A549 (cell line): Measurements from ENCODE around the gene SPRED3. TPM values are rescaled to one million over a fixed set of nuclear protein-coding genes. Genes with fewer than 3 reads are reported as not detected.

Source experiments
- ATAC-seq, 2 experiments: fragments of 200-7000 bp in 1 of 2; fragments of >200 bp in 1 of 2; cut with Nextera tagmentation in 1 of 2; cut with Tn5 transposase in 1 of 2; 3 replicates each; pipeline versions ENCODE4 v1.8.0 to v1.9.1; 2018 to 2020; ENCODE audit warnings: mild to moderate bottlenecking in 1 of 2, moderate library complexity in 1 of 2
- CTCF ChIA-PET: fragments of 300-600 bp; sonication (Branson Sonifier 250); formaldehyde crosslinking; extraction: SDS; loops from one replicate; lab custom pipeline; 2021; ENCODE audit warnings: antibody characterized with exemption, inconsistent platforms; lab: Yijun Ruan, JAX
- POLR2A ChIA-PET: fragments of 350-600 bp; formaldehyde crosslinking; extraction: SDS; loops from one replicate; lab custom pipeline; 2021; ENCODE audit warnings: antibody characterized with exemption, inconsistent platforms; lab: Yijun Ruan, JAX
- DNase-seq, 2 experiments: peaks; one replicate each; pipeline versions ENCODE4 v3.0.0 to v3.0.0-alpha.2; 2011 to 2016; ENCODE audit warnings: low read depth in 1 of 2, low spot score in 1 of 2
- FAIRE-seq: peaks from 2 replicates; lab custom pipeline; 2011; peaks lifted over from hg19 to GRCh38; lab: Jason Lieb, UNC
- H3K27ac ChIP-seq, 2 experiments: fragments of >200 bp; sonication (Bioruptor Twin); formaldehyde crosslinking; 3 replicates each; pipeline ENCODE4 v1.5.1; 2016 to 2017
- H3K4me1 ChIP-seq: fragments of >200 bp; sonication (Bioruptor Twin); formaldehyde crosslinking; 3 replicates; pipeline ENCODE4 v1.6.1; 2016
- H3K4me2 ChIP-seq: fragments of >200 bp; sonication (Bioruptor Twin); formaldehyde crosslinking; 3 replicates; pipeline ENCODE4 v1.6.1; 2016
- H3K4me3 ChIP-seq: fragments of >200 bp; sonication (Bioruptor Twin); formaldehyde crosslinking; 3 replicates; pipeline ENCODE4 v1.5.1; 2016
- H3K9me3 ChIP-seq: fragments of >200 bp; sonication (Bioruptor Twin); formaldehyde crosslinking; 3 replicates; pipeline ENCODE4 v1.6.1; 2016
- CBX2 ChIP-seq: fragments of 200-600 bp; sonication (generic); IDR thresholded peaks from 2 replicates; pipeline ENCODE4 v1.6.1; 2016; ENCODE audit warnings: low read depth, mild to moderate bottlenecking, borderline replicate concordance
- CHD2 ChIP-seq: fragments of 150-350 bp; IDR thresholded peaks from 2 replicates; pipeline ENCODE4 v1.6.1; 2014; ENCODE audit warnings: low read length; ENCODE audit not compliant: partially characterized antibody
- FOSL2 ChIP-seq, 2 experiments: fragments of 450-650 bp in 1 of 2; fragments of >200 bp in 1 of 2; sonication (Bioruptor Twin) in 1 of 2; formaldehyde crosslinking; IDR thresholded peaks; 2 replicates each; pipeline versions ENCODE4 v1.5.0 to v1.6.1; 2016 to 2020; ENCODE audit warnings: mild to moderate bottlenecking in 1 of 2, moderate library complexity in 1 of 2
- HOXA7 ChIP-seq: fragments of 250-450 bp; sonication (Bioruptor Pico); IDR thresholded peaks from 2 replicates; pipeline ENCODE4 v1.5.0; 2020; ENCODE audit warnings: mild to moderate bottlenecking, moderate library complexity
- JUN ChIP-seq, 2 experiments: fragments of >200 bp; sonication (Bioruptor Twin); formaldehyde crosslinking; IDR thresholded peaks; 2 replicates in 1 of 2; 3 replicates in 1 of 2; pipeline ENCODE4 v1.6.1; 2016 to 2017
- KDM1A ChIP-seq: fragments of 200-600 bp; sonication (generic); IDR thresholded peaks from 2 replicates; pipeline ENCODE4 v1.6.1; 2016; ENCODE audit warnings: low read depth, mild to moderate bottlenecking
- MAFK ChIP-seq: fragments of 450-650 bp; IDR thresholded peaks from 2 replicates; pipeline ENCODE4 v1.6.1; 2014; ENCODE audit not compliant: partially characterized antibody
- MAZ ChIP-seq: fragments of 150-350 bp; IDR thresholded peaks from 2 replicates; pipeline ENCODE4 v1.6.1; 2014; ENCODE audit warnings: antibody characterized with exemption, low read depth, low read length, borderline replicate concordance
- POLR2AphosphoS2 ChIP-seq: conservative IDR thresholded peaks from 2 replicates; pipeline ENCODE4 v1.6.1; 2012; ENCODE audit warnings: low read length, improper control_type of control experiment, inconsistent platforms
- RAD21 ChIP-seq, 2 experiments: fragments of >200 bp in 1 of 2; sonication (Bioruptor Twin) in 1 of 2; formaldehyde crosslinking in 1 of 2; IDR thresholded peaks in 1 of 2; conservative IDR thresholded peaks in 1 of 2; 2 replicates in 1 of 2; 3 replicates in 1 of 2; pipeline ENCODE4 v1.6.1; 2012 to 2018; ENCODE audit warnings: inconsistent platforms in 1 of 2
- RARB ChIP-seq: fragments of 250-450 bp; sonication (Bioruptor Pico); IDR thresholded peaks from 2 replicates; pipeline ENCODE4 v1.8.0; 2021; ENCODE audit warnings: mild to moderate bottlenecking, moderate library complexity
- RFX5 ChIP-seq: fragments of 450-650 bp; IDR thresholded peaks from 2 replicates; pipeline ENCODE4 v1.7.1; 2014; ENCODE audit warnings: antibody characterized with exemption, mild to moderate bottlenecking, moderate library complexity
- RNF2 ChIP-seq: fragments of 200-600 bp; sonication (generic); IDR thresholded peaks from 2 replicates; pipeline ENCODE4 v1.6.1; 2016; ENCODE audit warnings: low read depth, mild to moderate bottlenecking, antibody characterized with exemption, moderate library complexity, borderline replicate concordance
- SREBF2 ChIP-seq: fragments of 450-650 bp; IDR thresholded peaks from 2 replicates; pipeline ENCODE4 v1.6.1; 2014; ENCODE audit warnings: mild to moderate bottlenecking, moderate library complexity
- TFCP2L1 ChIP-seq: fragments of 250-450 bp; sonication (Bioruptor Pico); IDR thresholded peaks from 2 replicates; pipeline ENCODE4 v1.5.0; 2021; ENCODE audit warnings: mild to moderate bottlenecking
- ZFP36 ChIP-seq: fragments of 450-650 bp; IDR thresholded peaks from 2 replicates; pipeline ENCODE4 v1.6.1; 2014; ENCODE audit warnings: borderline replicate concordance; ENCODE audit not compliant: partially characterized antibody
- ZNF302 ChIP-seq: fragments of 250-450 bp; sonication (Bioruptor Pico); IDR thresholded peaks from 2 replicates; pipeline ENCODE4 v1.9.0; 2021; ENCODE audit warnings: inconsistent platforms, mild to moderate bottlenecking, moderate library complexity
- WGBS: methylation state at CpG from one replicate; pipeline ENCODE4 v1.1.6; 2017; ENCODE audit errors: missing lambda C conversion rate; 5-methylcytosine and 5-hydroxymethylcytosine counted together
- polyA plus RNA-seq, 4 experiments: library from polyadenylated mRNA; depleted of rRNA in 3 of 4; stranded (reverse); fragments of >200 nt; fragmentation: RNase III in 1 of 4; extraction: RNeasy Plus Mini Kit Qiagen cat#74134 plus additional on column Dnase treatment in 1 of 4; gene quantifications; 2 replicates in 3 of 4; 3 replicates in 1 of 4; pipeline ENCODE4 v1.2.3, GENCODE V29; 2011 to 2017
- TF ChIP-seq, protein P1 (sequence below): fragments of >200 bp; sonication (Bioruptor Twin); formaldehyde crosslinking; IDR thresholded peaks from 2 replicates; pipeline ENCODE4 v1.6.1; 2016
- TF ChIP-seq, protein P2 (sequence below): fragments of 250-450 bp; sonication (Bioruptor Pico); IDR thresholded peaks from 2 replicates; pipeline ENCODE4 v1.5.0; 2020; ENCODE audit warnings: low read depth, mild to moderate bottlenecking, moderate library complexity
- TF ChIP-seq, protein P3 (sequence below): IDR thresholded peaks from 2 replicates; pipeline ENCODE4 v1.6.1; 2012
- TF ChIP-seq, protein P4 (sequence below): fragments of 250-450 bp; sonication (Bioruptor Pico); IDR thresholded peaks from 2 replicates; pipeline ENCODE4 v1.5.0; 2021; ENCODE audit warnings: mild to moderate bottlenecking, moderate library complexity, borderline replicate concordance

The SPRED3 gene
- polyA plus RNA-seq, 2 of the 4 experiments (the other 2 are of a cell fraction): 2.8 to 3.0 TPM

DNA sequence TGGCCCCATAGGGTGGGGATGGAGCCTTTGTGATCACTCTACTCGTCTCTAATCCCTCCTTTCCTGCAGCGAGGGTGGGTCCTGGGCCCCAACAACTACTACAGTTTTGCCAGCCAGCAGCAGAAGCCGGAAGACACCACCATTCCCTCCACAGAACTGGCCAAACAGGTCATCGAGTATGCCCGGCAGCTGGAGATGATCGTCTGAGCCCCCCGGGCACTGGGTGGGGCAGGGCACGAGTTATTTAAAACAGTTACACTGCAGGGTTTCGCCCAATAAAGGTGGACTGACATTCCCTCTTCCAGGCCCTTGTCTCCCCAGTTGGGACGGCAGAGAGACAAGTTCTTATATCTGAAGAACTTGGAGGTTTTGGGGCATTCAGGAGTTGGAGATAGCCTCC, 5.3 kb upstream of the SPRED3 start:
- no peak for FAIRE-seq

DNA sequence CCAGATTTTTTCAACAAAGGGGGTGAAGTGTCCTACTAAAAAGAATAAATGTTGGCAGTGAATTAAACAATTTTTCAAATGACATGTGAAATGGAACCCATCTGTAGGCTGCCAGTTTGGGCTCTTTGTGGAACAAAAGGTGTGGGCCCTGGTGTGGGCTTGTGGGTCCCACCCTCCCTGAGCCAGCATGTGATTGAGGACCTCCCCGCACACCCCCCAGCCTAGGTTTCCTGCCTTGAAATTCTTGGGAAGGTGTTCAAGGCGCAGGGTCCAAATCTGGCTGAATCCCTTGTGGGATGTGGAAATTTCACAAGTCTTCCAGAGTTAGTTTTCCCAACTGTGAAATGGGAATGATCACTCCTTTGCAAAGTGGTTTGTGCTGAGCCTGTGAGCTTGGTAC, 4.8 kb upstream of the SPRED3 start:
- Histone ChIP-seq H3K4me3 (no peak overlapping the region), H3K27ac (no peak overlapping the region), H3K4me2 (no peak overlapping the region), H3K9me3 (no peaks in the 10 kb centered on the region), H3K4me1 (peaks cover 7% of the 10 kb centered on the region)
- ChIA-PET CTCF (interaction anchor here (0.8 to 12.4 kb wide), 21 partner anchors 8 to 485 kb away, joined by 3 to 254 read pairs (median 8); partner anchors contain the start of genes C19orf33, CATSPERG, FAM98C and PSMD8), POLR2A (interaction anchor here (0.5 to 2.5 kb wide), 4 partner anchors 8 to 779 kb away, joined by 3 to 28 read pairs (median 6); partner anchors contain the start of genes C19orf33 and PSMD8)
- TF ChIP-seq POLR2AphosphoS2 (no peak), KDM1A (no peak), TFCP2L1 (no peak), RAD21 (conservative IDR thresholded peaks at IDR 0.05 in 1 of 2, IDR thresholded peaks at IDR 0.05 in 1 of 2) (no peak), FOSL2 (IDR thresholded peaks at IDR 0.05) (no peak), FOSL2 (CRISPR knock-in tag; IDR thresholded peaks at IDR 0.05) (no peak), ZNF302 (CRISPR knock-in tag) (no peak), MAFK (no peak), CHD2 (no peak), SREBF2 (no peak), RNF2 (no peak)
- TF ChIP-seq, protein P1, sequence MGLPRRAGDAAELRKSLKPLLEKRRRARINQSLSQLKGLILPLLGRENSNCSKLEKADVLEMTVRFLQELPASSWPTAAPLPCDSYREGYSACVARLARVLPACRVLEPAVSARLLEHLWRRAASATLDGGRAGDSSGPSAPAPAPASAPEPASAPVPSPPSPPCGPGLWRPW: no peak
- TF ChIP-seq, protein P2, sequence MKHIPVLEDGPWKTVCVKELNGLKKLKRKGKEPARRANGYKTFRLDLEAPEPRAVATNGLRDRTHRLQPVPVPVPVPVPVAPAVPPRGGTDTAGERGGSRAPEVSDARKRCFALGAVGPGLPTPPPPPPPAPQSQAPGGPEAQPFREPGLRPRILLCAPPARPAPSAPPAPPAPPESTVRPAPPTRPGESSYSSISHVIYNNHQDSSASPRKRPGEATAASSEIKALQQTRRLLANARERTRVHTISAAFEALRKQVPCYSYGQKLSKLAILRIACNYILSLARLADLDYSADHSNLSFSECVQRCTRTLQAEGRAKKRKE (CRISPR knock-in tag): no peak
- DNase-seq (no peak), FAIRE-seq (peak; percentile 88), ATAC-seq (no peak)
- 93% methylated on average over 2 of the region's 2 CpGs for WGBS

More for the DNA sequence above, 5.3 kb upstream of the SPRED3 start:
- POLR2A ChIA-PET: interaction anchor here (1.5 kb wide), 1 partner anchor 9 kb away, joined by 4 read pairs; the partner anchor contains the start of gene PSMD8
- 91% methylated on average over 10 of the region's 10 CpGs for WGBS
- Histone ChIP-seq H3K4me3 (no peak overlapping the region), H3K4me1 (peaks cover 6% of the 10 kb centered on the region), H3K27ac (no peak overlapping the region), H3K4me2 (no peak overlapping the region)
- no peak for ATAC-seq
- DNase-seq: no peak
- CTCF ChIA-PET: interaction anchor here (0.6 to 4.9 kb wide), 6 partner anchors 10 to 153 kb away, joined by 3 to 61 read pairs (median 10); partner anchors contain the start of gene FAM98C
- TF ChIP-seq JUN (IDR thresholded peaks at IDR 0.05): no peak
- no peak for TF ChIP-seq FOSL2 (IDR thresholded peaks at IDR 0.05)
- TF ChIP-seq FOSL2 (CRISPR knock-in tag; IDR thresholded peaks at IDR 0.05): no peak
- TF ChIP-seq RAD21 (conservative IDR thresholded peaks at IDR 0.05 in 1 of 2, IDR thresholded peaks at IDR 0.05 in 1 of 2): no peak
- TF ChIP-seq ZFP36: no peak
- TF ChIP-seq CBX2: no peak
- no peak for TF ChIP-seq MAZ
- TF ChIP-seq RARB: no peak
- TF ChIP-seq, protein P3, sequence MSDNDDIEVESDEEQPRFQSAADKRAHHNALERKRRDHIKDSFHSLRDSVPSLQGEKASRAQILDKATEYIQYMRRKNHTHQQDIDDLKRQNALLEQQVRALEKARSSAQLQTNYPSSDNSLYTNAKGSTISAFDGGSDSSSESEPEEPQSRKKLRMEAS: no peak
- no peak for TF ChIP-seq POLR2AphosphoS2
- no peak for TF ChIP-seq HOXA7 (CRISPR knock-in tag)
- no peak for TF ChIP-seq RFX5
- TF ChIP-seq, protein P4, sequence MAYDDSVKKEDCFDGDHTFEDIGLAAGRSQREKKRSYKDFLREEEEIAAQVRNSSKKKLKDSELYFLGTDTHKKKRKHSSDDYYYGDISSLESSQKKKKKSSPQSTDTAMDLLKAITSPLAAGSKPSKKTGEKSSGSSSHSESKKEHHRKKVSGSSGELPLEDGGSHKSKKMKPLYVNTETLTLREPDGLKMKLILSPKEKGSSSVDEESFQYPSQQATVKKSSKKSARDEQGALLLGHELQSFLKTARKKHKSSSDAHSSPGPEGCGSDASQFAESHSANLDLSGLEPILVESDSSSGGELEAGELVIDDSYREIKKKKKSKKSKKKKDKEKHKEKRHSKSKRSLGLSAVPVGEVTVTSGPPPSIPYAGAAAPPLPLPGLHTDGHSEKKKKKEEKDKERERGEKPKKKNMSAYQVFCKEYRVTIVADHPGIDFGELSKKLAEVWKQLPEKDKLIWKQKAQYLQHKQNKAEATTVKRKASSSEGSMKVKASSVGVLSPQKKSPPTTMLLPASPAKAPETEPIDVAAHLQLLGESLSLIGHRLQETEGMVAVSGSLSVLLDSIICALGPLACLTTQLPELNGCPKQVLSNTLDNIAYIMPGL (CRISPR knock-in tag): no peak
- TF ChIP-seq, all 56 proteins: peak for 0
- H3K9me3 ChIP-seq: no peaks in the 10 kb centered on the region
